Islet precursor cell (in vitro differentiated cells): Measurements from ENCODE around the gene CCL20.
"Not testable (repeated sequence)": the region's sequence is repeated elsewhere in the genome, so short reads cannot be mapped to it uniquely, and the experiment has no call there.

Experiments
- DNase-seq: peaks from one replicate; pipeline ENCODE4 v3.0.0-alpha.2; 2018

CCL20 gene

DNA sequence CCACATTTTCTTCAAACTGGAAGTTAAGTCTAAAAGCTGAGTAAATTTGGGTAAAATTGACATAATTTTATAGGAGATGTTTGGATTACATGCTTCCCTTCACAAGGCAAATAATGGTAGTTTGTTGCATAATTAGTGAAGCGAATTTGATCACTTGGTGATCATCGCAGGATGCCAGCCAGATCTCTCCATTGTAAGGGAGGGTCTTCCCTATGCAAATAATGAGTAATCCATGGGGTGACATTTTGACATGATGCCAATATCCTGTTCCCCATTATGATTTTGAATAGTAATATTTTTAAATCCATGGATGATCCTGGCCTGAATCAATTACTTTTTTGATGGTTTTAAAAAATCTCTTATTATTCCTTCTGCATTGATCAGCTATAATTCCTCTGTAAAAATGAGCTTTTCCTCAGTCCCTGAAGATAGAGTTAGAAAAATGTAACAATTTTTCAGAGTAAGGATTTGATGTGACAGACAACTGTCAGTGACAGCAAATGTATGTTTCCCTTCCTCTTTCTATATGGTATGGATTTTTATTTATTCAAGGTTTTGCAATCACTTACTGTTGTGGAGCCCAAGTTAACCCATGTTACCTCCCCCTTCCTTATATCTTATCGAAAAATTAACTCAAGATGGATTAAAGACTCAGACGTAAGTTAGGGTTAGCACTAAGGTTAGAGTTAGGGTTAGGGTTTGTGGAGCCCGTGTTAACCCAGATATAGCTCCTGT lies 21.4 kb downstream of the CCL20 start:
- DNase-seq = no peak

DNA sequence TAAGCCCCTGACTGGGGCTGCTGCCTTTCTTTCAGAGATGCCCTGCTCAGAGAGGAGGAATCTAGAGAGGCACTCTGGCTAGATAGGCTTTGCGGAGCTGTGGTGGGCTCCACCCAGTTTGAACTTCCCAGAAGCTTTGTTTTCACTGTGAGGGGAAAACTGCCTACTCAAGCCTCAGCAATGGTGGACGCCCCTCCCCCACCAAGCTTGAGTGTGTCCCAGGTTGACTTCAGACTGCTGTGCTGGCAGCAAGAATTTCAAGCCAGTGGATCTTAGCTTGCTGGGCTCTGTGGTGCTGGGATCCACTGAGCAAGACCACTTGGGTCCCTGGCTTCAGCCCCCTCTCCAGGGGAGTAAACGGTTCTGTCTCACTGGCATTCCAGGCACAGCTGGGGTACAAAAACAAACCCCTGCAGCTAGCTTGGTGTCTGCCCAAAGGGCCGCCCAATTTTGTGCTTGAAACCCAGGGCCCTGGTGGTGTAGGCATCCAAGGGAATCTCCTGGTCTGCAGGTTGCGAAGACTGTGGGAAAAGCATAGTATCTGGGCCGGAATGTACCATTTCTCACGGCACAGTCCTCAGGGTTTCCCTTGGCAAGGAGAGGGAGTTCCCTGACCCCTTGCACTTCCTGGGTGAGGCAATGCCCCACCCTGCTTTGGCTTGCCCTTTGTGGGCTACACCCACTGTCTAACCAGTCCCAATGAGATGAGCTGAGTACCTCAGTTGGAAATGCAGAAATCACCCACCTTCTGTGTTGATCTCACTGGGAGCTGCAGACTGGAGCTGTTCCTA lies 25.9 kb downstream of the CCL20 start:
- not testable (repeated sequence) for DNase-seq

GRCh38 chr2:227846831-227847230 lies 33.2 kb downstream of the CCL20 start:
- DNase-seq = no peak

DNA sequence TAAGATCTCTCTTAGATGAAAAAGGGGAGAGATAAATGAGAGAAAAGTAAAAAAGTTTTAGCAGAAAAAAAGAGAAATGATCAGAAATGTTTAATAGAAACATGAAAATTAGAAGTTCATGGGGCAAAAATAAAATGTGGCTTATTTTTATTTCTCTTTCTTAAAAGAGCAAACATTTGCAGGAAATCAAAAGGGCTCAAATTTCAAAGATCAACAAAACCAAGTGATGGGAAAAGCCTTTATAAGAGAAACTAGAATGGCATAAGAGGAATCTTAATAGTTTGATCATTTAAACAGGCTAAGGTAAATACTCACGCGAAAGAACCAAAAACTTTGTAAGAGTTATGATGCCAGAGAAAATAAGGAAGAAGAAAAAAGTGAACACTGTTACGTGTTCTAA lies 34.5 kb downstream of the CCL20 start:
- no peak for DNase-seq

DNA sequence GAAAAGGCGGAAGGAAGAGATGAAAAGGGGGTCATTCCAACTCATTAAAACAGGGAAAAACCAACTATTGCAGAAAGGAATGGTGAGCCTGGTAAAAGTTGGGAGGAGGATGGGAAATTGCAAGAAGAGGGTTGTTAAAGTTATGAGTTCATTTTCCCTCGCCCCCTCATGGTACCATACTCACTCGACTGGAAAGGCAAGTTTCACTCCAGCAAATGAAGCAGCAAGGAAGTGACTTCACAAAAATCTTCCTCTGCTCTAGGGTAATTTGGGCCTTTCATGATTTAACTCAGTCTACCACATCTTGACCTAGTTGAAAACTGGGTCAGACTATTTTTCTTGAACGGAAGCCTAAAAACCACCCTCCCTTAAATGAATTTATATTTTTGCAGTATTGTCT lies 34.9 kb downstream of the CCL20 start:
- no peak for DNase-seq

- no peak for DNase-seq
Measured at GRCh38 chr2:227849906-227850305, 36.3 kb downstream of the CCL20 start.

DNA sequence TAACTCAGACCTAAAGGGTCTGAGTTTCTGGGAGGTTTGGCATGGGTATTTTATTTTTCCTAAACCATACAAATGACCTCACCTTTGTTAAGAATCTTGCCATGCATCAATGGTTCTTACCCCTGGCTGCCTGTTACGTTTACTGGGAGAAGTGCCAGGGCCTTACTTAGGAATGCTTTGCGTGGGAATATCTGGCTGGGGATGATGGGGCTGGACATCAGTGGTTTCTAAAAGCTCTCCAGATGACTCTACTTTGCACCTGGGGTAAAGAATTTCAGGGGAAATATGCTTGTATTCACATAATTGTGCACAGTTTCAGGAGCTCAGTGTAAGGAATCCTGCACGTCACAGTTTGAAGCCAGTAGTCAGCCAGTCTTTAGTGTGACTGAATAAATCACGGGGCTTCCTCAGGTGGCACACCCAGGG lies 39.6 kb downstream of the CCL20 start:
- no peak for DNase-seq

DNA sequence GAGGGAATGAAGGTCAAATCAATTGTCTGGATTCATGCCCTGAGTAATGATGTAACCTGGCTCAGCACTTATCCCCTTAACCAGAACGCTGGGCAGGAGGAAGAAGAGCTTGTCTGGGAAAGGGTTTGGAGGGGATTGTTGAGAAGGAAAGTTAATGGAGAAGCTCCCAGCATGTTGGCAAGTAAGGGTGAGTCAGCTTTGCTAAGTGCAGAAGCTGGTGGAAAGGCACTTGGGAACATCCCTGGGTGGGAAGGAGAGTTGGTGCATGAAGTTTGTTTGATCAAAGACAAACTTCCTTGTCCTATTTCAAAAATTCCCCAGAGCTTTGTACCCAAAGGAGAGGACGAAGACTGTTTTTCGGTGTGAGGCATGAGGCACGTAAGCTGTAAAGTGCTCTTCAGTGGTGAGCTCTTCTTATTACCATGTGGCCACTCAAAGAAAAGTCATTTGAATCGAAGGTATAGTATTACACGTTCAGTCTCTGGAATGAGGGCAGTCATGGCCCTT lies 40.2 kb downstream of the CCL20 start:
- no peak for DNase-seq

DNA sequence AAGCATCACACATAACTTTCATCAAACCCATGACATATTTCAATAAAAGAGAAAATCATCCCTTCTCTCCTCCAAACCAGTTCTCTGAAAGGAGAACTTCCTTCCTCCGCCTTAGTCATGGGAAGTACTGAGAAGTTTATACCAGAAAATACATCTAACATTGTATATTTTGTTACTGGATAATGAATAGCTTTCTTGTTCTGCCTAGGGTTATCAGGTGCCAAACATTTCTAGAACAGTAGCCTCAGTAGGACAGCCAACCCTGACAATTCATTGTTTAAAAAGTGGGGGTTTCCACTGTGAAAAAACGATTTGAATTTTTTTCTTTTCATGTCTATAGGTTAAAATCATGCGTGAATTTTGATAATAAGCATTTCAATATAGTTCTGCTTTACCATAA lies 41.8 kb downstream of the CCL20 start:
- no peak for DNase-seq

DNA sequence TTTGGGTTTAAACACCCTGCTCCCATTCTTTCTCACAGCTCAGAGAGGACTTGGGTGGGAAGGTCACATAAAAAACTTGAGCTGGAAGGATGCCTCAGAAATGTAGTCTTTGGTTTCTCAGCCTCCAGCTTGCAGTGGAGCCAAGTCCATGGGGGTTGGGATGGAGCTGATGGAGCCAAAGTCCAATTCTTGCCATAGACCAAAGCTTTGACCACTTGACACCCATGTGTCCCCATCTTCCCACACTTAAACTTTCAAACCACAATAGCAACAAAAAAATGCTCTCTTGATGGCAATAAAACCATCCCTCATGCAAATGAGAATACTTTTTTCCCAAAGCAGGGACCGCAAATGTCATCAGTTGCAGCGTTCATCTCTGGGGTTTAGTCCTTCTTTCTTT lies 43.1 kb downstream of the CCL20 start:
- DNase-seq = no peak

- no peak for DNase-seq
Measured at GRCh38 chr2:227860221-227860641, 46.6 kb downstream of the CCL20 start.

DNA sequence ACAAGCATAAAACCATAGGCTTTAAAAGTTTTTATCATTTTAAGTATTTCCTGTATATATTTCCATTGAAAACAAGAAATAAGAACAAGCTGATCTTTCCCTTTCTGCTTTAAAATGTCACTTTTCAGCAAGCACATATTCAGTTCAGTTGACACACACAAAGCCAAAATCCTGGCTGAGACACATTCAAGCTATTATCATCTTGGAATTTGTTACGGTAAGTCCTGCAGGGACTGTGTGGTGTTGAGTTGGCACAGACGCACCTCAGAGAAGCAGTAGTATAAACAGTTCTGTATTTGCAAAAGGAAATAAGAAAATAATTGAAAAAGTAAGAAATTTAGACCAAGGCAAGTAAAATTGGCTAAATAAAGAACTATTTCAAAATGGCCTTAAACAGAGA lies 47.4 kb downstream of the CCL20 start:
- DNase-seq = no peak

- no peak for DNase-seq
Measured at GRCh38 chr2:227862227-227862740, 48.6 kb downstream of the CCL20 start.

GRCh38 chr2:227862741-227863588 lies 49.3 kb downstream of the CCL20 start:
- DNase-seq = peak; percentile 90

DNA sequence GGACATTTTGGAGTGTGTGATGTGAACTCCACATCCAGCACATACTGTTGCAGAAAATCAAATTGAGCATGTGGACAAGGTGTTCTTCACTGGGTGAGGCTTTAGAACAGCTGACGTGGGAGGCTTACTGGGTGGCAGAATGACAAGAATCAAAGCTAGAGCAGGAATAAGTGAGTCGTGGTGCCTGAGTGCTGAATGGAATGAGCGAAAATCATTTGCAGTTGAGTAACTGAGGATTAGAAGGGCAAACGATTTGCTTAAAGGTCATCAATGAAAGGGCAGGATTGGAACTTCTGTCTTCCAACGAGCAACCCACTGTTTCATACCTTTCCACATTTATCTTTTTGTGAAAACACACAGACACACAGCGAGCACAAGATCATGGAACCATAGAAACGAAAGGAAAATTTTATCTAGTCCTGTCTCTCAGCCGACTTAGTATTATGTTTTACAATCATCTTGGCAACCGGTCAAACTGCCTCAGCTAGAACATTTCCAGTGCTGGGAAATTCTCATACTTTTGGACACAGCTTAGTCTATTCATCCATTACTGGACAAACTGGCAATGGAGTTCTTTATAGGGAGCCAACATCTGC lies 50.6 kb downstream of the CCL20 start:
- DNase-seq = no peak

DNA sequence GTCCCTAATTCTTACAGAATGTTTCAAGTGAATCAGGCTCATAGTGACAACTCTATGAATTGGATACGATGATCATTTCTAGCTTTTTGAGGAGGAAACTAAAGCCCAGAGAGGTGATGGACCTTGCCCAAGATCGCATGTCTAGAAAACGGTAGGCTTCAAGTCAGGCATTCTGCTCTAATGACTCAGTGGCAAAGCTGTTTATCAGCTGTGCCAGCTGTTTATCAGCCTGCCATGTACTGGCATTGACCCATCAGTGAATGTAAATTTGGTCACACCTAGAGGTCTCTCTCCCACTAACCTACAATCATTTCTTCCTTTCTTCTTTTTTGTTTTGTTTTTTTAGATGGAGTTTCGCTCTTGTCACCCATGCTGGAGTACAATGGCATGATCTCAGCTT lies 51.6 kb downstream of the CCL20 start:
- DNase-seq = no peak
